Neural crest cell (in vitro differentiated cells): Measurements from ENCODE around the gene CNTD1. TPM values are rescaled to one million over a fixed set of nuclear protein-coding genes. Genes with fewer than 3 reads are reported as not detected.
"Not testable (repeated sequence)": the region's sequence is repeated elsewhere in the genome, so short reads cannot be mapped to it uniquely, and the experiment has no call there.

Experiments used
- DNase-seq: peaks from one replicate; pipeline ENCODE4 v3.0.0; 2021; ENCODE audit warnings: low read depth, mixed read lengths, low spot score
- H3K27ac Mint-ChIP-seq: one replicate; pipeline ENCODE4 v1.8.0; 2021; ENCODE audit warnings: mild to moderate bottlenecking, mixed read lengths; ENCODE audit not compliant: unreplicated experiment
- H3K27me3 Mint-ChIP-seq: 2 replicates; pipeline ENCODE4 v1.8.0; 2021; ENCODE audit warnings: low read depth, mild to moderate bottlenecking, mixed read lengths
- H3K36me3 Mint-ChIP-seq: 2 replicates; pipeline ENCODE4 v1.8.0; 2021; ENCODE audit warnings: low read depth, mild to moderate bottlenecking, mixed read lengths
- H3K4me1 Mint-ChIP-seq: 2 replicates; pipeline ENCODE4 v1.8.0; 2021; ENCODE audit warnings: mixed read lengths
- H3K4me3 Mint-ChIP-seq: one replicate; pipeline ENCODE4 v1.8.0; 2021; ENCODE audit warnings: mild to moderate bottlenecking, mixed read lengths
- H3K9me3 Mint-ChIP-seq: 2 replicates; pipeline ENCODE4 v1.8.0; 2021; ENCODE audit warnings: mixed read lengths
- CTCF ChIP-seq: fragments of 200-600 bp; sonication (generic); conservative IDR thresholded peaks from 2 replicates; pipeline ENCODE4 v1.5.0; 2021; ENCODE audit warnings: antibody characterized with exemption, mild to moderate bottlenecking
- total RNA-seq: library from RNA; stranded (reverse); gene quantifications from 2 replicates; pipeline ENCODE4 v1.2.1, GENCODE V29; 2021

CNTD1 gene
- total RNA-seq, 1 donor from 2014 or later = not detected

- TF ChIP-seq CTCF = no peak
- Mint-ChIP-seq H3K9me3 (no peaks in the 10 kb centered on the region), H3K27me3 (peaks cover 52% of the 10 kb centered on the region), H3K4me3 (peak overlapping the region; percentile 81), H3K27ac (no peak overlapping the region), H3K36me3 (no peaks in the 10 kb centered on the region), H3K4me1 (peaks cover 28% of the 10 kb centered on the region)
- no peak for DNase-seq
Observed at GRCh38 chr17:42759982-42760651, 38.5 kb upstream of the CNTD1 start.

DNA sequence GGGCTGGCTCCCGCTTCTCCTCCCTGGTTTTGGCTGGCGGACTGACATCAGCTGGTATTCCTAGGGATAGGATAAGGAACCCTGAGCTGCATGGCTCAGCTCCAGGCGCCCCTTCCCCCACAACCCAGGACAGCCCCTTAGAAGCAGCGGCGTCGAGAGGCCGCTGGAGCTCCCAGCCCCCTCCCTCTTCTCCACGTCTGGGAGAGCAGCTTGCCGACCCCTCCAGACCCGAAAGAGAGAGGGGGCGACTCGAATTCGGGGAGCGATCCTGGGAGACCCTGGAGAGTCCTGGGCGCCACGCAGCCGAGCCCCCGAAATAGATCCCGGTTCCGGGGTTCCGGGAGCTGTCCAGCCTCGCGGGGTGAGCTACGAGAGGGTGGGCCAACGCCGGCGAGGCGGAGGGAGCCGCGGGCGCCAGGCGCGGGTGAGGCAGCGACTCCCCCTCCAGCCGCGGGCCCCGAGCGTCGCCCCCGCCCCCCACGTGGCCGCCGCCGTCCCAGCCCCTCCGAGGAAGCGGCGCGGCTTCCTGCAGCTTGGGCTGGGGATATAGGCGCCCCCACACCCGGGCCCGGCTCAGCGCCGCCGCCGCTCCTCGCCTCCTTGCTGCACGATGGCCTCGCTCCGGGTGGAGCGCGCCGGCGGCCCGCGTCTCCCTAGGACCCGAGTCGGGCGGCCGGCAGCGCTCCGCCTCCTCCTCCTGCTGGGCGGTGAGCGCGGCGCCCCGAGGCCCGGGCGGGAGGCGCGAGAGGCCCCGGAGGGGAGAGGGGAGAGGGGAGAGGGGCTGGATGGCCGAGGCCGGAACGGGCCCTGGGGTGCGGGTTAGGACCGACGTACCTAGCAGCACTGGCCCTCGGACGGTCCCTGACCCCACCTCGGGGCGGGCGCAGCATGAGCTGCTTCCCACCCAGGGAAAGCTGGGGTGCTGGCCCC lies 37.7 kb upstream of the CNTD1 start, which contains the start of gene RAMP2:
RAMP2 (plus strand) TSS at position 576 of the 930 bp plus-strand sequence; CDS start at position 611, 35 bp downstream.
- Mint-ChIP-seq H3K4me1 (peaks cover 27% of the 10 kb centered on the region), H3K27me3 (peaks cover 53% of the 10 kb centered on the region), H3K36me3 (no peaks in the 10 kb centered on the region), H3K4me3 (peak within 1 kb of the TSS; percentile 81), H3K27ac (no peak within 1 kb of the TSS), H3K9me3 (no peaks in the 10 kb centered on the region)
- DNase-seq = peak; percentile 28
- TF ChIP-seq CTCF = no peak

DNA sequence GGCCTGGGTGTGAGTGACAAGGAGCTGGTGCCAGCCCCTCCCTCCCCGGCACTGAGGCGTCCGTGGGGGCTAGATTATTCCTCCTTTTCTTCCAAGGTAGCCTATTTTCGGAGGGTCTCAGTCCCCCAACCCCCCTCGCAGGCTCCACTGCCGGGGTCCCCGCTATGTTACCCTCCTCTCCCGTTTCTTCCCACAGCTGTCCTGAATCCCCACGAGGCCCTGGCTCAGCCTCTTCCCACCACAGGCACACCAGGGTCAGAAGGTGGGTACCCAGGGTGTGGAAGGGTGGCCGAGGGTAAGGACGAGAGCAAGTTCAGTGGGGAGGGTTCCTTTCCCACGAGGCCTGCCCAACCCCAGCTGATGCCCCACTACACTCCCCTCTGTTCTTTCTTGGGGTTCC lies 37.0 kb upstream of the CNTD1 start:
- DNase-seq = no peak
- TF ChIP-seq CTCF = no peak
- Mint-ChIP-seq H3K4me1 (peaks cover 23% of the 10 kb centered on the region), H3K9me3 (no peaks in the 10 kb centered on the region), H3K4me3 (peak overlapping the region; percentile 70), H3K27ac (no peak overlapping the region), H3K36me3 (no peaks in the 10 kb centered on the region), H3K27me3 (peaks cover 48% of the 10 kb centered on the region)

DNA sequence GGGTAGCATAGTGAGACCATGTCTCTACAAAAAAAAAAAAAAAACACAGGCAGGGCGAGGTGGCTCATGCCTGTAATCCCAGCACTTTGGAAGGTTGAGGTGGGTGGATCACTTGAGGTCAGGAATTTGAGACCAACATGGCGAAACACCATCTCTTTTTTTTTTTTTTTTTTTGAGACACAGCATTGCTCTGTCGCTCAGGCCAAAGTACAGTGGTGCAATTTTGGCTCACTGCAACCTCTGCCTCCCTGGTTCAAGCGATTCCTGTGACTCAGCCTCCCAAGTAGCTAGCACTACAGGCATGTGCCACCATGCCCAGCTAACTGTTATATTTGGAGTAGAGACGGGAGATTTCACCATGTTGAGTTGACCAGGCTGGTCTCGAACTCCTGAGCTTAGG lies 32.5 kb upstream of the CNTD1 start:
- TF ChIP-seq CTCF = no peak
- H3K36me3 Mint-ChIP-seq = no peaks in the 10 kb centered on the region
- no peak for DNase-seq
- H3K9me3 Mint-ChIP-seq = no peaks in the 10 kb centered on the region
- no peak overlapping the region for H3K27ac Mint-ChIP-seq
- H3K27me3 Mint-ChIP-seq = peaks cover 30% of the 10 kb centered on the region
- H3K4me1 Mint-ChIP-seq = peaks cover 18% of the 10 kb centered on the region
- H3K4me3 Mint-ChIP-seq = no peak overlapping the region

GRCh38 chr17:42767512-42767911 lies 31.1 kb upstream of the CNTD1 start:
- no peak for TF ChIP-seq CTCF
- H3K36me3 Mint-ChIP-seq = no peaks in the 10 kb centered on the region
- H3K4me3 Mint-ChIP-seq = no peak overlapping the region
- H3K27ac Mint-ChIP-seq = no peak overlapping the region
- peaks cover 18% of the 10 kb centered on the region for H3K4me1 Mint-ChIP-seq
- peaks cover 20% of the 10 kb centered on the region for H3K27me3 Mint-ChIP-seq
- no peak for DNase-seq
- no peaks in the 10 kb centered on the region for H3K9me3 Mint-ChIP-seq

DNA sequence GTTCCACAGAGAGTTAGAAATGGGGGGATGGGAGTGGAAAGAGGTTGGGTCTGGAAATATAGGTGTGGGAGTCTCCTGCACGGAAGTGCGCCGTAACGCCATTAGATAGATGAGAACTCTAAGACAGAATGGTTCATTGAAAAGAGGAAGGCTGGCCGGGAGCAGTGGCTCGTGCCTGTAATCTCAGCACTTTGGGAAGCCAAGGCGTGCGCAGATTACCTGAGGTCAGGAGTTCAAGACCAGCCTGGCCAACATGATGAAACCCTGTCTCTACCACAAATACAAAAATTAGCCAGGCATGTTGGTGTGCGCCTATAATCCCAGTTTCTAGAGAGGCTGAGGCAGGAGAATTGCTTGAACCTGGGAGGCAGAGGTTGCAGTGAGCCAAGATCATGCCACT lies 30.7 kb upstream of the CNTD1 start:
- not testable (repeated sequence) for H3K9me3 Mint-ChIP-seq, H3K27ac Mint-ChIP-seq, DNase-seq, H3K36me3 Mint-ChIP-seq, H3K4me3 Mint-ChIP-seq
- Mint-ChIP-seq H3K4me1 (peaks cover 18% of the 10 kb centered on the region), H3K27me3 (peaks cover 16% of the 10 kb centered on the region)

GRCh38 chr17:42769964-42770363 lies 28.7 kb upstream of the CNTD1 start:
- H3K9me3 Mint-ChIP-seq, H3K27ac Mint-ChIP-seq, H3K4me3 Mint-ChIP-seq, H3K36me3 Mint-ChIP-seq, DNase-seq: not testable (repeated sequence)
- Mint-ChIP-seq H3K4me1 (peaks cover 27% of the 10 kb centered on the region), H3K27me3 (peaks cover 12% of the 10 kb centered on the region)
